ENCODE measurements around the gene SUSD3. TPM values are rescaled to one million over a fixed set of nuclear protein-coding genes. Genes with fewer than 3 reads are reported as not detected.

Gene SUSD3
- total and polyA plus RNA-seq, 2 of the 4 experiments (the other 2 are of a cell fraction) = 0.54 to 1.5 TPM

DNA sequence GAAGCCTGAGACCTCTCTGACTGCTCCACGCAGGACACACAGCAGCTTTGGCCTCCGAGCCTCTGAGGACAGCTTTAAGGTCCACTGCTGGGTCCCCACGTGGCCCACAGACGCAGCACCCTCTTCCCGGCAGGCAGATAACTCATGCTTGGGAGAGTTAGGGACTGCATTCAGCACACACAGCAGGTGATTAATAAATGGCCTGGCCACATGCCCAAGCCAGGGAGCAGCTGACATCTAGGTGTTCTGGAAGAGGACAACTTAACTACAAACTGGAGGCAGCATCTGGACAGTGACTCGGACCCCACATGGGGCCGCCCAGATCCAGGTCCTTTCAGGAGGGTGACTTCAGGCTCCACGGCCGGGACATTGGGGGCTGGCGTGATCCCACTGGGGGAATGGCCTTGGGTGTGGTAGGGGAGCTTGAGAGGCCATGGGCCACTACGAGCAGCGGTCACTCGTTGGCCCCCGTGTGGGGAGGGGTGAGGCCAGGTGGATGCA lies 64.3 kb downstream of the SUSD3 start (continued):
- TF ChIP-seq MAFK (IDR thresholded peaks at IDR 0.05; ENCODE audit: low read depth, low read length) (no peak), BHLHE40 (IDR thresholded peaks at IDR 0.05; ENCODE audit: low read depth, low read length) (no peak), CEBPB (IDR thresholded peaks at IDR 0.05; ENCODE audit: low read depth, low read length) (no peak), FOS (IDR thresholded peaks at IDR 0.05; ENCODE audit: low read depth, low read length) (no peak), RCOR1 (IDR thresholded peaks at IDR 0.05; ENCODE audit: insufficient replicate concordance, low read length) (no peak), MAZ (IDR thresholded peaks at IDR 0.05; ENCODE audit: borderline replicate concordance, low read depth, low read length) (no peak)

GRCh38 chr9:93123561-93124283 lies 65.2 kb downstream of the SUSD3 start:
- DNase-seq (no peak), ATAC-seq (ENCODE audit: low read depth) (no peak)
- Histone ChIP-seq H2AFZ (replicated peaks; ENCODE audit: low read length, poor library complexity) (no peak overlapping the region), H4K91ac (ENCODE audit: insufficient read depth, low read depth, low read length) (no peak overlapping the region), H3K9ac (ENCODE audit: low read depth, low read length) (no peak overlapping the region), H3K18ac (ENCODE audit: low read depth, low read length) (no peak overlapping the region), H2AK5ac (ENCODE audit: low read depth, low read length) (no peak overlapping the region), H3K79me1 (ENCODE audit: low read depth in 1 of 2, low read length in 2 of 2) (peaks cover 7 to 45% of the 10 kb centered on the region in 2 experiments; a peak in 3 of 4 replicates), H4K5ac (ENCODE audit: low read depth, low read length) (no peak overlapping the region), H3K4me2 (ENCODE audit: low read depth, low read length) (no peak overlapping the region), H3K9me1 (ENCODE audit: insufficient read depth, low read length) (peaks cover 28% of the 10 kb centered on the region), H3K9me3 (ENCODE audit: control insufficient read depth, insufficient read depth, low read length) (no peaks in the 10 kb centered on the region), H3K56ac (ENCODE audit: extremely low read depth, insufficient read depth, low read length) (no peak overlapping the region), H3K27ac (ENCODE audit: insufficient read depth, low read length) (no peak overlapping the region), H3K4ac (ENCODE audit: low read depth, low read length) (no peak overlapping the region), H3K36me3 (ENCODE audit: control insufficient read depth, insufficient read depth, low read length) (peaks cover 23% of the 10 kb centered on the region), H2BK20ac (ENCODE audit: low read depth, low read length) (no peak overlapping the region), H3K4me3 (ENCODE audit: insufficient read depth, low read depth, low read length) (no peak overlapping the region), H2BK120ac (ENCODE audit: low read depth, low read length) (no peak overlapping the region), H3K4me1 (ENCODE audit: control insufficient read depth, insufficient read depth, low read length) (peaks cover 26% of the 10 kb centered on the region), H2BK15ac (ENCODE audit: low read depth, low read length) (no peak overlapping the region), H3K27me3 (ENCODE audit: control insufficient read depth, insufficient read depth, low read length) (no peaks in the 10 kb centered on the region), H2AK9ac (replicated peaks; ENCODE audit: low read depth, low read length, poor library complexity) (no peak overlapping the region), H2BK5ac (ENCODE audit: low read depth, low read length, poor library complexity, severe bottlenecking) (no peak overlapping the region), H4K20me1 (ENCODE audit: insufficient read depth, low read length) (peaks cover 24% of the 10 kb centered on the region), H4K8ac (ENCODE audit: low read depth in 2 of 2, low read length in 2 of 2) (no peak overlapping the region), H3K23ac (ENCODE audit: low read depth, low read length) (no peak overlapping the region), H3K14ac (replicated peaks; ENCODE audit: low read depth, low read length) (no peak overlapping the region)
- in situ Hi-C loops (cut with MboI; ENCODE audit: low sequenced_read_pairs) (loop anchor here (25.0 kb wide), 1 partner anchor 439 kb away; no protein-coding TSS in a partner anchor), dilution Hi-C loops (cut with HindIII; ENCODE audit: low sequenced_read_pairs, unreplicated experiment) (no loop called here), intact Hi-C loops (cut with micrococcal nuclease) (no loop called here)
- POLR2A ChIA-PET (ENCODE audit: unreplicated experiment) = no interaction called here
- TF ChIP-seq RCOR1 (IDR thresholded peaks at IDR 0.05; ENCODE audit: insufficient replicate concordance, low read length) (no peak), MAFK (IDR thresholded peaks at IDR 0.05; ENCODE audit: low read depth, low read length) (no peak), RFX5 (IDR thresholded peaks at IDR 0.05; ENCODE audit: low read depth, low read length) (no peak), SMC3 (IDR thresholded peaks at IDR 0.05; ENCODE audit: low read depth, low read length) (no peak), POLR2A (IDR thresholded peaks at IDR 0.05; ENCODE audit: low read depth, low read length) (no peak), FOS (IDR thresholded peaks at IDR 0.05; ENCODE audit: low read depth, low read length) (no peak)
- CTCF ChIA-PET = no interaction called here
- no TSS peak for BruUV-seq (replicated peaks)
- 84% methylated on average over 6 of the region's 14 CpGs; no CpG with 5 or more reads in 1 of the 2 experiments for WGBS, 2 experiments (ENCODE audit: extremely low coverage in 2 of 2, insufficient read length in 1 of 2)
